Endothelial cell of umbilical vein (primary cell): Measurements from ENCODE around the gene YARS1. TPM values are rescaled to one million over a fixed set of nuclear protein-coding genes. Genes with fewer than 3 reads are reported as not detected.

Source experiments
- BruUV-seq: library from RNA; stranded (reverse); fragments of 400-500 nt; replicated peaks from 2 replicates; lab custom pipeline; 2021; lab: Mats Ljungman, UMichigan
- CTCF ChIA-PET: fragments of 300-600, 350-600 bp; sonication (Branson Sonifier 250); formaldehyde crosslinking; loops from one replicate; lab custom pipeline; 2021; ENCODE audit warnings: antibody characterized with exemption, inconsistent platforms; lab: Charles Lee
- POLR2A ChIA-PET: fragments of 300-600, 350-600 bp; sonication (Branson Sonifier 250); formaldehyde crosslinking; loops from one replicate; lab custom pipeline; 2021; ENCODE audit warnings: antibody characterized with exemption, inconsistent platforms; lab: Charles Lee
- DNase-seq: peaks from one replicate; pipeline ENCODE4 v3.0.0-alpha.2; 2011; ENCODE audit warnings: low read depth, low spot score
- FAIRE-seq: peaks from 2 replicates; lab custom pipeline; 2011; peaks lifted over from hg19 to GRCh38; lab: Jason Lieb, UNC
- H2AFZ ChIP-seq: 2 replicates; pipeline ENCODE4 v1.6.0; 2012; ENCODE audit warnings: low read depth, low read length, control low read depth, inconsistent platforms
- H3K27ac ChIP-seq: 2 replicates; pipeline ENCODE4 v1.5.1; 2011; ENCODE audit warnings: low read depth, mild to moderate bottlenecking, control low read depth, low read length, moderate library complexity; ENCODE audit not compliant: insufficient read depth
- H3K27me3 ChIP-seq, 2 experiments: 2 replicates each; pipeline versions ENCODE4 v1.6.0 to v1.6.1; 2011; ENCODE audit warnings: low read length in 2 of 2, mixed read lengths in 1 of 2; ENCODE audit not compliant: control insufficient read depth in 2 of 2, insufficient read depth in 2 of 2
- H3K36me3 ChIP-seq, 2 experiments: 2 replicates in 1 of 2; 3 replicates in 1 of 2; pipeline ENCODE4 v1.5.1; 2011; ENCODE audit warnings: low read length in 2 of 2, mild to moderate bottlenecking in 1 of 2, moderate library complexity in 1 of 2; ENCODE audit not compliant: control insufficient read depth in 2 of 2, insufficient read depth in 2 of 2; ENCODE audit errors: extremely low read depth in 1 of 2
- H3K4me1 ChIP-seq: 3 replicates; pipeline ENCODE4 v1.5.1; 2011; ENCODE audit warnings: mild to moderate bottlenecking, low read length; ENCODE audit not compliant: control insufficient read depth, insufficient read depth; ENCODE audit errors: extremely low read depth
- H3K4me2 ChIP-seq: 2 replicates; pipeline ENCODE4 v1.6.1; 2011; ENCODE audit warnings: low read length, control low read depth, mixed read lengths; ENCODE audit not compliant: insufficient read depth
- H3K4me3 ChIP-seq, 3 experiments: fragments of 200-600 bp in 1 of 3; sonication (generic), shearing (Covaris generic) in 1 of 3; replicated peaks in 1 of 3; 2 replicates each; pipeline ENCODE4 v1.5.1; 2011 to 2016; ENCODE audit warnings: control low read depth in 3 of 3, low read length in 3 of 3, mild to moderate bottlenecking in 2 of 3, inconsistent platforms in 1 of 3, low read depth in 1 of 3, moderate library complexity in 1 of 3; ENCODE audit not compliant: insufficient read depth in 1 of 3
- H3K79me2 ChIP-seq: 2 replicates; pipeline ENCODE4 v1.6.0; 2012; ENCODE audit warnings: low read length, inconsistent platforms; ENCODE audit not compliant: control insufficient read depth, insufficient read depth
- H3K9ac ChIP-seq: replicated peaks from 2 replicates; pipeline ENCODE3; 2011; ENCODE audit warnings: low read length, control low read depth; ENCODE audit not compliant: insufficient read depth; ENCODE audit errors: extremely low read depth
- H3K9me1 ChIP-seq: replicated peaks from 3 replicates; pipeline ENCODE4 v1.6.0; 2011; ENCODE audit warnings: mild to moderate bottlenecking, low read length; ENCODE audit not compliant: control insufficient read depth, insufficient read depth; ENCODE audit errors: extremely low read depth
- H3K9me3 ChIP-seq: replicated peaks from 2 replicates; pipeline ENCODE4 v1.5.1; 2012; ENCODE audit warnings: low read length, inconsistent platforms; ENCODE audit not compliant: control insufficient read depth, insufficient read depth
- H4K20me1 ChIP-seq: replicated peaks from 2 replicates; pipeline ENCODE3; 2011; ENCODE audit warnings: mild to moderate bottlenecking, low read length; ENCODE audit not compliant: control insufficient read depth, insufficient read depth; ENCODE audit errors: extremely low read depth
- EZH2 ChIP-seq: IDR thresholded peaks from 2 replicates; pipeline ENCODE4 v1.6.1; 2012; ENCODE audit warnings: borderline replicate concordance, low read depth, mild to moderate bottlenecking, moderate library complexity, low read length, inconsistent platforms; ENCODE audit not compliant: severe bottlenecking
- FOS ChIP-seq: IDR thresholded peaks from 2 replicates; pipeline ENCODE4 v1.6.1; 2011; ENCODE audit warnings: mild to moderate bottlenecking, low read length, moderate library complexity, borderline replicate concordance; ENCODE audit not compliant: insufficient read depth
- GATA2 ChIP-seq: IDR thresholded peaks from 2 replicates; pipeline ENCODE4 v1.7.0; 2011; ENCODE audit warnings: low read depth, mild to moderate bottlenecking, moderate library complexity, mixed read lengths, low read length; ENCODE audit not compliant: insufficient read length, insufficient read depth
- JUN ChIP-seq: IDR thresholded peaks from 2 replicates; pipeline ENCODE4 v1.6.1; 2011; ENCODE audit warnings: borderline replicate concordance, low read depth; ENCODE audit not compliant: insufficient read length, insufficient read depth
- MAX ChIP-seq: IDR thresholded peaks from 2 replicates; pipeline ENCODE4 v1.6.1; 2011; ENCODE audit not compliant: insufficient read depth, insufficient read length
- MYC ChIP-seq: IDR thresholded peaks from one replicate; pipeline ENCODE4 v1.6.1; 2011; ENCODE audit warnings: mild to moderate bottlenecking, low read depth, low read length
- POLR2A ChIP-seq: IDR thresholded peaks from 2 replicates; pipeline ENCODE4 v1.6.1; 2012; ENCODE audit warnings: low read depth, mild to moderate bottlenecking, control low read depth, low read length
- POLR2AphosphoS5 ChIP-seq: IDR thresholded peaks from 2 replicates; pipeline ENCODE4 v1.6.1; 2012; ENCODE audit warnings: low read depth, mild to moderate bottlenecking, control low read depth, low read length, moderate library complexity; ENCODE audit not compliant: insufficient read depth
- dilution Hi-C: fragments of 300-500 bp; cut with MboI; formaldehyde crosslinking; loops from one replicate; pipeline ENCODE4 v1.15.0; 2019; ENCODE audit warnings: low sequenced_read_pairs; ENCODE audit not compliant: extremely low pct_ligation_motif_present
- intact Hi-C: fragments of 100-400 bp; cut with micrococcal nuclease; formaldehyde crosslinking; loops from one replicate; pipeline ENCODE4 v1.10.0; 2022
- polyA plus RNA-seq, 4 experiments: library from polyadenylated mRNA; depleted of rRNA in 3 of 4; stranded (reverse) in 3 of 4; unstranded in 1 of 4; fragments of >200 nt; gene quantifications; 2 replicates each; pipeline versions ENCODE4 v1.2.1 to v1.2.3, GENCODE V29; 2011 to 2012; ENCODE audit warnings: missing spikeins in 1 of 4
- total RNA-seq: library from RNA; stranded (reverse); gene quantifications from 2 replicates; pipeline ENCODE4 v1.2.3, GENCODE V29; 2021
- TF ChIP-seq, protein P1 (sequence below), 2 donors: IDR thresholded peaks; 1 replicate in 1 of 2; 2 replicates in 1 of 2; pipeline ENCODE4 v1.5.1; 2011; ENCODE audit warnings: low read length in 2 of 2, mild to moderate bottlenecking in 2 of 2, moderate library complexity in 2 of 2, control low read depth in 1 of 2, inconsistent platforms in 1 of 2, low read depth in 1 of 2; ENCODE audit not compliant: insufficient read depth in 1 of 2; ENCODE audit errors: extremely low read depth in 1 of 2

Gene YARS1
- total and polyA plus RNA-seq, 2 donors (not counting 3 experiments of a cell fraction or from before 2014, with no cell fraction given) = 38.2 to 144 TPM

DNA sequence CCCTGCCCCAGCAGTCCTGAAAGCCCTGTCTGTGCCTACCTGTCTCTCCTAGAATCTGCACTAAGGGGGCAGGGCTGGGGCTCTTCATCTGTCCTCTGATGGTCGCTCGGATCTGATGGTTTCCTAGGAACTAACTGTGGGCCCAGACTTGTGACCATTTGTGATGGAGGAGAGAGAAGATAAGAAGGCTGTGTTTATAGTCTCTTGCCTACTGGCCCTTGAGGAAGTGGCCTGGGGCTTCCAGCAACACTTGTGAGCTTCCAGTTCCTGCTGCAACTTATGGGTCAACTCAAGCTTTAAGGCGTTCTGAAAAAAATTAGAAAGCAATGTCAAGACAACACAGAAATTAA lies 61.4 kb downstream of the YARS1 start:
- Histone ChIP-seq H3K27me3 (peaks cover 0 to 4% of the 10 kb centered on the region in 2 experiments), H3K4me1 (peaks cover 2% of the 10 kb centered on the region), H3K4me3 (no peak overlapping the region), H3K9me1 (no peaks in the 10 kb centered on the region), H4K20me1 (no peaks in the 10 kb centered on the region), H3K9me3 (no peaks in the 10 kb centered on the region), H3K79me2 (no peaks in the 10 kb centered on the region), H3K36me3 (no peaks in the 10 kb centered on the region), H3K4me2 (no peak overlapping the region), H3K9ac (no peak overlapping the region), H2AFZ (no peak overlapping the region), H3K27ac (no peak overlapping the region)
- intact Hi-C loops = no loop called here
- ChIA-PET POLR2A (no interaction called here), CTCF (interaction anchor here (1.9 to 4.5 kb wide), 2 partner anchors 17 to 43 kb away, joined by 9 to 24 read pairs; no protein-coding TSS in a partner anchor)
- no peak for FAIRE-seq
- TF ChIP-seq MAX = no peak
- TF ChIP-seq POLR2A = no peak
- TF ChIP-seq, protein P1, sequence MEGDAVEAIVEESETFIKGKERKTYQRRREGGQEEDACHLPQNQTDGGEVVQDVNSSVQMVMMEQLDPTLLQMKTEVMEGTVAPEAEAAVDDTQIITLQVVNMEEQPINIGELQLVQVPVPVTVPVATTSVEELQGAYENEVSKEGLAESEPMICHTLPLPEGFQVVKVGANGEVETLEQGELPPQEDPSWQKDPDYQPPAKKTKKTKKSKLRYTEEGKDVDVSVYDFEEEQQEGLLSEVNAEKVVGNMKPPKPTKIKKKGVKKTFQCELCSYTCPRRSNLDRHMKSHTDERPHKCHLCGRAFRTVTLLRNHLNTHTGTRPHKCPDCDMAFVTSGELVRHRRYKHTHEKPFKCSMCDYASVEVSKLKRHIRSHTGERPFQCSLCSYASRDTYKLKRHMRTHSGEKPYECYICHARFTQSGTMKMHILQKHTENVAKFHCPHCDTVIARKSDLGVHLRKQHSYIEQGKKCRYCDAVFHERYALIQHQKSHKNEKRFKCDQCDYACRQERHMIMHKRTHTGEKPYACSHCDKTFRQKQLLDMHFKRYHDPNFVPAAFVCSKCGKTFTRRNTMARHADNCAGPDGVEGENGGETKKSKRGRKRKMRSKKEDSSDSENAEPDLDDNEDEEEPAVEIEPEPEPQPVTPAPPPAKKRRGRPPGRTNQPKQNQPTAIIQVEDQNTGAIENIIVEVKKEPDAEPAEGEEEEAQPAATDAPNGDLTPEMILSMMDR (IDR thresholded peaks at IDR 0.05; ENCODE audit: extremely low read depth in 1 of 2, insufficient read depth in 1 of 2, low read depth in 1 of 2, low read length in 2 of 2) = no peak
- no peak for TF ChIP-seq POLR2AphosphoS5
- TF ChIP-seq FOS = no peak
- no peak for TF ChIP-seq JUN
- TF ChIP-seq MYC = no peak
- no peak for TF ChIP-seq EZH2
- TF ChIP-seq GATA2 = no peak
- dilution Hi-C loops = no loop called here
- no TSS peak for BruUV-seq
- DNase-seq = no peak
